Liver (tissue), 9 donors: Measurements from ENCODE around the gene HMGA1. TPM values are rescaled to one million over a fixed set of nuclear protein-coding genes. Genes with fewer than 3 reads are reported as not detected.

Experiments
- DNase-seq: peaks from one replicate; pipeline ENCODE4 v3.0.0-alpha.2; 2017; ENCODE audit warnings: low spot score
- H3K27ac ChIP-seq, 2 donors: one replicate each; pipeline ENCODE4 v1.7.0; 2013; ENCODE audit warnings: inconsistent platforms in 2 of 2, low read length in 2 of 2, control low read depth in 1 of 2, low read depth in 1 of 2, mild to moderate bottlenecking in 1 of 2
- H3K27me3 ChIP-seq, 4 donors: one replicate each; pipeline versions ENCODE4 v1.6.1 to v1.7.0; 2013; ENCODE audit warnings: low read length in 3 of 4, inconsistent platforms in 1 of 4, mild to moderate bottlenecking in 1 of 4, moderate library complexity in 1 of 4; ENCODE audit not compliant: control insufficient read depth in 4 of 4, insufficient read depth in 4 of 4
- H3K36me3 ChIP-seq, 4 donors: one replicate each; pipeline versions ENCODE4 v1.6.1 to v1.7.0; 2013; ENCODE audit warnings: low read length in 3 of 4, mild to moderate bottlenecking in 3 of 4, low read depth in 1 of 4, moderate library complexity in 1 of 4; ENCODE audit not compliant: control insufficient read depth in 4 of 4, insufficient read depth in 3 of 4
- H3K4me1 ChIP-seq, 4 donors: one replicate each; pipeline versions ENCODE4 v1.6.1 to v1.7.0; 2013; ENCODE audit warnings: low read length in 3 of 4, mild to moderate bottlenecking in 3 of 4, moderate library complexity in 1 of 4; ENCODE audit not compliant: control insufficient read depth in 4 of 4, insufficient read depth in 4 of 4
- H3K4me3 ChIP-seq, 3 donors: one replicate each; pipeline versions ENCODE4 v1.6.1 to v1.7.0; 2013; ENCODE audit warnings: low read length in 3 of 3, control low read depth in 1 of 3, low read depth in 1 of 3, mild to moderate bottlenecking in 1 of 3
- H3K9ac ChIP-seq, 2 donors: one replicate each; pipeline ENCODE4 v1.7.0; 2013; ENCODE audit warnings: low read length in 2 of 2, mild to moderate bottlenecking in 2 of 2, moderate library complexity in 2 of 2, control low read depth in 1 of 2, low read depth in 1 of 2
- H3K9me3 ChIP-seq, 4 donors: one replicate each; pipeline versions ENCODE4 v1.6.1 to v1.7.0; 2013; ENCODE audit warnings: low read length in 3 of 4; ENCODE audit not compliant: control insufficient read depth in 4 of 4
- EGR1 ChIP-seq, 2 donors: IDR thresholded peaks; 2 replicates each; pipeline ENCODE4 v1.6.1; 2016 to 2018; ENCODE audit warnings: antibody characterized with exemption in 2 of 2, low read depth in 2 of 2
- FOXA1 ChIP-seq: IDR thresholded peaks from 2 replicates; pipeline ENCODE4 v1.6.1; 2016; ENCODE audit warnings: antibody characterized with exemption
- FOXA2 ChIP-seq: IDR thresholded peaks from 2 replicates; pipeline ENCODE4 v1.6.1; 2016; ENCODE audit warnings: antibody characterized with exemption
- GABPA ChIP-seq, 2 donors: IDR thresholded peaks in 1 of 2; conservative IDR thresholded peaks in 1 of 2; 2 replicates each; pipeline ENCODE4 v1.6.1; 2016; ENCODE audit warnings: antibody characterized with exemption in 2 of 2, mild to moderate bottlenecking in 1 of 2, moderate library complexity in 1 of 2
- HNF4A ChIP-seq, 2 donors: conservative IDR thresholded peaks; 2 replicates each; pipeline ENCODE4 v1.6.1; 2016; ENCODE audit warnings: antibody characterized with exemption in 2 of 2, mild to moderate bottlenecking in 2 of 2
- HNF4G ChIP-seq: IDR thresholded peaks from 2 replicates; pipeline ENCODE4 v1.6.1; 2016; ENCODE audit warnings: antibody characterized with exemption
- JUND ChIP-seq, 2 donors: IDR thresholded peaks; 2 replicates each; pipeline ENCODE4 v1.6.1; 2016; ENCODE audit warnings: antibody characterized with exemption in 2 of 2
- RAD21 ChIP-seq, 2 donors: IDR thresholded peaks; 2 replicates each; pipeline ENCODE4 v1.6.1; 2016; ENCODE audit warnings: antibody characterized with exemption in 2 of 2, mild to moderate bottlenecking in 2 of 2
- RXRA ChIP-seq, 2 donors: IDR thresholded peaks; 2 replicates each; pipeline ENCODE4 v1.6.1; 2017 to 2018; ENCODE audit warnings: antibody characterized with exemption in 2 of 2, mild to moderate bottlenecking in 1 of 2
- SP1 ChIP-seq: IDR thresholded peaks from 2 replicates; pipeline ENCODE4 v1.6.1; 2018; ENCODE audit warnings: antibody characterized with exemption, mild to moderate bottlenecking
- TAF1 ChIP-seq: conservative IDR thresholded peaks from 2 replicates; pipeline ENCODE4 v1.6.1; 2016; ENCODE audit warnings: antibody characterized with exemption, mild to moderate bottlenecking
- YY1 ChIP-seq: IDR thresholded peaks from 2 replicates; pipeline ENCODE4 v1.6.1; 2016; ENCODE audit warnings: antibody characterized with exemption, mild to moderate bottlenecking
- WGBS: extraction: QIAGEN DNeasy Blood & Tissue Kit; methylation state at CpG from one replicate; pipeline ENCODE4 v1.1.7; 2013; 5-methylcytosine and 5-hydroxymethylcytosine counted together
- polyA plus RNA-seq, 2 donors: library from polyadenylated mRNA; stranded (reverse) in 1 of 2; unstranded in 1 of 2; fragments of 200-250 nt in 1 of 2; fragments of >200 nt in 1 of 2; fragmentation: Nextera tagmentation in 1 of 2; extraction: Ambion mirVana in 1 of 2; gene quantifications; one replicate each; pipeline versions ENCODE4 v1.2.1 to v1.2.3, GENCODE V29; 2013 to 2015
- total RNA-seq, 2 donors: library from RNA; depleted of rRNA; stranded (reverse); fragments of >200 nt; gene quantifications; one replicate each; pipeline ENCODE4 v1.2.3, GENCODE V29; 2014
- TF ChIP-seq, protein P1 (sequence below): IDR thresholded peaks from 2 replicates; pipeline ENCODE4 v1.6.1; 2016; ENCODE audit warnings: antibody characterized with exemption
- TF ChIP-seq, protein P2 (sequence below): fragments of 150-350 bp; IDR thresholded peaks from 2 replicates; pipeline ENCODE4 v1.5.1; 2017; ENCODE audit warnings: improper control_type of control experiment, low read depth, low read length; ENCODE audit not compliant: missing input control
- TF ChIP-seq, protein P3 (sequence below): IDR thresholded peaks from 2 replicates; pipeline ENCODE4 v1.6.1; 2016; ENCODE audit warnings: antibody characterized with exemption
- TF ChIP-seq, protein P4 (sequence below): IDR thresholded peaks from 2 replicates; pipeline ENCODE4 v1.6.1; 2016; ENCODE audit warnings: antibody characterized with exemption
- TF ChIP-seq, protein P5 (sequence below): IDR thresholded peaks from 2 replicates; pipeline ENCODE4 v1.6.1; 2016; ENCODE audit warnings: antibody characterized with exemption, mild to moderate bottlenecking
- donor health status: healthy.
- donor health status: healthy.
- donor health status: healthy.
- donor health status: healthy.
- donor health status: healthy.

Gene HMGA1
- total and polyA plus RNA-seq, 4 donors, result 4.2 to 118 (median 8.5) TPM

DNA sequence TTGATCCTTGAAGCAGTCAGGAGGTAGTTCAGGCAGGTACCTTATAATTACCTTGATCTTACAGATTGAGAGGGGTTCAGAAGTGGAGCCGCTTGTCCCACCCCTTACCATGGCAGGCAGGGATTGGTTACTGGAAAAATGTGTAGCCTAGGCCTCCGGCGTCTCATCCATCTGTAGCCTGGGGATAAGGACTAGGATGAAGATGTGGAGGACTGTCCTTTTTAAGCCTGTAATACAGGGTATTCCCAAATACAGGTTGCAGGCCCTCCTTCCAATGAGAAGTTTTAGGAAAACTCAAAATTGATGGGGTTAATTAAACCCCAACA is 2.8 kb downstream of the HMGA1 start (continued):
- TF ChIP-seq GABPA (IDR thresholded peaks at IDR 0.05 in 1 of 2, conservative IDR thresholded peaks at IDR 0.05 in 1 of 2), result no peak

DNA sequence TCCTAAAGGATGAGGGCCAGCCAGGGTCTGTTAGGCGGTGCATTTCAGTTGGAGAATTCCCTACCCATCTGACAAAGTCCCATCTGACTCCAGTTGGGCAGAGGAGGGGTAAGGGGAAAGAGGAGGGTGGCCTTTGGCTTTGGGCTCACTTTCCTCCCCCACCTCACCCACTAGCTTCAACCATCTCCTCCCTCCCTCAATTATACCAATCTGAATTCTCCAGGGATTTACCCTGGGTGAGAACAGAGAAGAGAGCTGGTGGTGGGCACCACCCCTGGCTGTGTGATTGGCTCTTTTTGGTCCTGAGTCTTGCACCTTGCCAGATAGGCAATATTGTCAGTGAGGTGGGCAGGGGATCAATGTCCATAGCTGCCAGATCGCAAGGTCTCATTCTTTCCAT is 3.2 kb downstream of the HMGA1 start:
- Histone ChIP-seq H3K36me3 (peaks cover 0 to 17% (median 6%) of the 10 kb centered on the region in 4 donors), H3K9me3 (no peaks in the 10 kb centered on the region), H3K27ac (no peak overlapping the region), H3K4me3 (no peak overlapping the region), H3K27me3 (no peaks in the 10 kb centered on the region), H3K4me1 (peaks cover 0 to 12% (median 9%) of the 10 kb centered on the region in 4 donors), H3K9ac (no peak overlapping the region)
- DNase-seq, result no peak
- 89% methylated on average over 2 of the region's 2 CpGs for WGBS
- TF ChIP-seq HNF4G (no peak), JUND (IDR thresholded peaks at IDR 0.05) (no peak), GABPA (IDR thresholded peaks at IDR 0.05 in 1 of 2, conservative IDR thresholded peaks at IDR 0.05 in 1 of 2) (no peak), YY1 (no peak), FOXA2 (no peak), EGR1 (IDR thresholded peaks at IDR 0.05; ENCODE audit: low read depth in 2 of 2) (no peak), TAF1 (no peak), HNF4A (conservative IDR thresholded peaks at IDR 0.05) (no peak), FOXA1 (no peak), SP1 (no peak), RXRA (IDR thresholded peaks at IDR 0.05) (no peak)
- TF ChIP-seq, protein P1, sequence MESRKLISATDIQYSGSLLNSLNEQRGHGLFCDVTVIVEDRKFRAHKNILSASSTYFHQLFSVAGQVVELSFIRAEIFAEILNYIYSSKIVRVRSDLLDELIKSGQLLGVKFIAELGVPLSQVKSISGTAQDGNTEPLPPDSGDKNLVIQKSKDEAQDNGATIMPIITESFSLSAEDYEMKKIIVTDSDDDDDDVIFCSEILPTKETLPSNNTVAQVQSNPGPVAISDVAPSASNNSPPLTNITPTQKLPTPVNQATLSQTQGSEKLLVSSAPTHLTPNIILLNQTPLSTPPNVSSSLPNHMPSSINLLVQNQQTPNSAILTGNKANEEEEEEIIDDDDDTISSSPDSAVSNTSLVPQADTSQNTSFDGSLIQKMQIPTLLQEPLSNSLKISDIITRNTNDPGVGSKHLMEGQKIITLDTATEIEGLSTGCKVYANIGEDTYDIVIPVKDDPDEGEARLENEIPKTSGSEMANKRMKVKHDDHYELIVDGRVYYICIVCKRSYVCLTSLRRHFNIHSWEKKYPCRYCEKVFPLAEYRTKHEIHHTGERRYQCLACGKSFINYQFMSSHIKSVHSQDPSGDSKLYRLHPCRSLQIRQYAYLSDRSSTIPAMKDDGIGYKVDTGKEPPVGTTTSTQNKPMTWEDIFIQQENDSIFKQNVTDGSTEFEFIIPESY, result no peak
- TF ChIP-seq, protein P2, sequence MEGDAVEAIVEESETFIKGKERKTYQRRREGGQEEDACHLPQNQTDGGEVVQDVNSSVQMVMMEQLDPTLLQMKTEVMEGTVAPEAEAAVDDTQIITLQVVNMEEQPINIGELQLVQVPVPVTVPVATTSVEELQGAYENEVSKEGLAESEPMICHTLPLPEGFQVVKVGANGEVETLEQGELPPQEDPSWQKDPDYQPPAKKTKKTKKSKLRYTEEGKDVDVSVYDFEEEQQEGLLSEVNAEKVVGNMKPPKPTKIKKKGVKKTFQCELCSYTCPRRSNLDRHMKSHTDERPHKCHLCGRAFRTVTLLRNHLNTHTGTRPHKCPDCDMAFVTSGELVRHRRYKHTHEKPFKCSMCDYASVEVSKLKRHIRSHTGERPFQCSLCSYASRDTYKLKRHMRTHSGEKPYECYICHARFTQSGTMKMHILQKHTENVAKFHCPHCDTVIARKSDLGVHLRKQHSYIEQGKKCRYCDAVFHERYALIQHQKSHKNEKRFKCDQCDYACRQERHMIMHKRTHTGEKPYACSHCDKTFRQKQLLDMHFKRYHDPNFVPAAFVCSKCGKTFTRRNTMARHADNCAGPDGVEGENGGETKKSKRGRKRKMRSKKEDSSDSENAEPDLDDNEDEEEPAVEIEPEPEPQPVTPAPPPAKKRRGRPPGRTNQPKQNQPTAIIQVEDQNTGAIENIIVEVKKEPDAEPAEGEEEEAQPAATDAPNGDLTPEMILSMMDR, result no peak
- TF ChIP-seq, protein P3, sequence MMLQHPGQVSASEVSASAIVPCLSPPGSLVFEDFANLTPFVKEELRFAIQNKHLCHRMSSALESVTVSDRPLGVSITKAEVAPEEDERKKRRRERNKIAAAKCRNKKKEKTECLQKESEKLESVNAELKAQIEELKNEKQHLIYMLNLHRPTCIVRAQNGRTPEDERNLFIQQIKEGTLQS, result no peak

DNA sequence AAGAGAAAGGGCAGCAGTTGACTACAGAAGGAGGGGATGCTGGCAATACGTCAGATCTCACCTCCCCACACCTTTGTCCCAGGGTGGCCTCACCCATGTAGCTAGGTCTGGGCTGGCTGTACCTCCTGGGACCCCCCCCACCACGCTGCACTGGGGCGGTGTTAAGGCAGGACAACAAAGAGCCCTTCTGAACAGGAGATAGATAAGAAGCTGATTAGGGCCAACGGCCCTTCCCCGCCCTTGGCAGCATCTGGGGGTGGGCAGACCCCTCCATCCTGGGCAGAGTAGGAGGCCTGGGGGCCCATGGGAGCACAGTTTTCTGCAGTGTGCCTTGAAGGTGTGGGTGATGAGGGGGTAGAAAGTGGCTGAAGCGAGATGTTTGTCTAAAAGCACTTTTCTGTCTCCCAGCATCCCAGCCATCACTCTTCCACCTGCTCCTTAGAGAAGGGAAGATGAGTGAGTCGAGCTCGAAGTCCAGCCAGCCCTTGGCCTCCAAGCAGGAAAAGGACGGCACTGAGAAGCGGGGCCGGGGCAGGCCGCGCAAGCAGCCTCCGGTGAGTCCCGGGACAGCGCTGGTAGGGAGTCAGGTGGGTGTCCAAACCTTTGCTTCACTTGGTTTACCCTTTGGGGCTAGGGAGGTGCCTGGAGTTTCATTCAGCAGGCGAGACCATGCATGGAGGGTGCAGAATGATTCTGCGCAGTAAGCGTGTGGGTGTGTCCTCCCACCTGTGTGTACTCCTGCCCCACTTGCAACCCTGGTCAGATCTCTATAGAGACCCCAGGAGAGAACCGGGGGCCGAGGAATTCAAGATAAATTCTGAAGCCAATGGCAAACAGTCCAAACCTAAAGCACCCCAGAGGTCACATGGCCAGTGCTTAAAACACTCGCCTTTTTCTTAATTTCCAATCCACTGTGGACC is 3.9 kb downstream of the HMGA1 start:
- Histone ChIP-seq H3K9me3 (no peaks in the 10 kb centered on the region), H3K27ac (no peak overlapping the region), H3K36me3 (peaks cover 0 to 17% (median 6%) of the 10 kb centered on the region in 4 donors), H3K4me3 (no peak overlapping the region), H3K4me1 (peaks cover 0 to 12% (median 9%) of the 10 kb centered on the region in 4 donors), H3K27me3 (no peaks in the 10 kb centered on the region), H3K9ac (no peak overlapping the region)
- DNase-seq, result no peak
- TF ChIP-seq HNF4A (conservative IDR thresholded peaks at IDR 0.05), result no peak
- no peak for TF ChIP-seq HNF4G
- TF ChIP-seq, protein P4, sequence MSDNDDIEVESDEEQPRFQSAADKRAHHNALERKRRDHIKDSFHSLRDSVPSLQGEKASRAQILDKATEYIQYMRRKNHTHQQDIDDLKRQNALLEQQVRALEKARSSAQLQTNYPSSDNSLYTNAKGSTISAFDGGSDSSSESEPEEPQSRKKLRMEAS, result no peak
- TF ChIP-seq, protein P1, result no peak
- no peak for TF ChIP-seq RXRA (IDR thresholded peaks at IDR 0.05)
- no peak for TF ChIP-seq FOXA2
- TF ChIP-seq SP1, result no peak
- TF ChIP-seq, protein P5, sequence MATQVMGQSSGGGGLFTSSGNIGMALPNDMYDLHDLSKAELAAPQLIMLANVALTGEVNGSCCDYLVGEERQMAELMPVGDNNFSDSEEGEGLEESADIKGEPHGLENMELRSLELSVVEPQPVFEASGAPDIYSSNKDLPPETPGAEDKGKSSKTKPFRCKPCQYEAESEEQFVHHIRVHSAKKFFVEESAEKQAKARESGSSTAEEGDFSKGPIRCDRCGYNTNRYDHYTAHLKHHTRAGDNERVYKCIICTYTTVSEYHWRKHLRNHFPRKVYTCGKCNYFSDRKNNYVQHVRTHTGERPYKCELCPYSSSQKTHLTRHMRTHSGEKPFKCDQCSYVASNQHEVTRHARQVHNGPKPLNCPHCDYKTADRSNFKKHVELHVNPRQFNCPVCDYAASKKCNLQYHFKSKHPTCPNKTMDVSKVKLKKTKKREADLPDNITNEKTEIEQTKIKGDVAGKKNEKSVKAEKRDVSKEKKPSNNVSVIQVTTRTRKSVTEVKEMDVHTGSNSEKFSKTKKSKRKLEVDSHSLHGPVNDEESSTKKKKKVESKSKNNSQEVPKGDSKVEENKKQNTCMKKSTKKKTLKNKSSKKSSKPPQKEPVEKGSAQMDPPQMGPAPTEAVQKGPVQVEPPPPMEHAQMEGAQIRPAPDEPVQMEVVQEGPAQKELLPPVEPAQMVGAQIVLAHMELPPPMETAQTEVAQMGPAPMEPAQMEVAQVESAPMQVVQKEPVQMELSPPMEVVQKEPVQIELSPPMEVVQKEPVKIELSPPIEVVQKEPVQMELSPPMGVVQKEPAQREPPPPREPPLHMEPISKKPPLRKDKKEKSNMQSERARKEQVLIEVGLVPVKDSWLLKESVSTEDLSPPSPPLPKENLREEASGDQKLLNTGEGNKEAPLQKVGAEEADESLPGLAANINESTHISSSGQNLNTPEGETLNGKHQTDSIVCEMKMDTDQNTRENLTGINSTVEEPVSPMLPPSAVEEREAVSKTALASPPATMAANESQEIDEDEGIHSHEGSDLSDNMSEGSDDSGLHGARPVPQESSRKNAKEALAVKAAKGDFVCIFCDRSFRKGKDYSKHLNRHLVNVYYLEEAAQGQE, result no peak
- TF ChIP-seq, protein P3, result no peak
- TF ChIP-seq YY1, result no peak
- TF ChIP-seq RAD21 (IDR thresholded peaks at IDR 0.05), result no peak
- no peak for TF ChIP-seq TAF1
- TF ChIP-seq GABPA (IDR thresholded peaks at IDR 0.05 in 1 of 2, conservative IDR thresholded peaks at IDR 0.05 in 1 of 2), result no peak
- TF ChIP-seq FOXA1, result no peak
- WGBS, result 90% methylated on average over 22 of the region's 22 CpGs
